ENCODE results near the gene RFTN1.

RFTN1 gene

GRCh38 chr3:16428612-16429011 is 84.9 kb downstream of the RFTN1 start:
- DNase-seq: no peak

GRCh38 chr3:16427103-16427965 is 86.2 kb downstream of the RFTN1 start:
- no peak for DNase-seq

- DNase-seq: no peak
Observed at GRCh38 chr3:16426665-16427064, 86.8 kb downstream of the RFTN1 start.

GRCh38 chr3:16426029-16426400 is 87.5 kb downstream of the RFTN1 start:
- DNase-seq: no peak

DNA sequence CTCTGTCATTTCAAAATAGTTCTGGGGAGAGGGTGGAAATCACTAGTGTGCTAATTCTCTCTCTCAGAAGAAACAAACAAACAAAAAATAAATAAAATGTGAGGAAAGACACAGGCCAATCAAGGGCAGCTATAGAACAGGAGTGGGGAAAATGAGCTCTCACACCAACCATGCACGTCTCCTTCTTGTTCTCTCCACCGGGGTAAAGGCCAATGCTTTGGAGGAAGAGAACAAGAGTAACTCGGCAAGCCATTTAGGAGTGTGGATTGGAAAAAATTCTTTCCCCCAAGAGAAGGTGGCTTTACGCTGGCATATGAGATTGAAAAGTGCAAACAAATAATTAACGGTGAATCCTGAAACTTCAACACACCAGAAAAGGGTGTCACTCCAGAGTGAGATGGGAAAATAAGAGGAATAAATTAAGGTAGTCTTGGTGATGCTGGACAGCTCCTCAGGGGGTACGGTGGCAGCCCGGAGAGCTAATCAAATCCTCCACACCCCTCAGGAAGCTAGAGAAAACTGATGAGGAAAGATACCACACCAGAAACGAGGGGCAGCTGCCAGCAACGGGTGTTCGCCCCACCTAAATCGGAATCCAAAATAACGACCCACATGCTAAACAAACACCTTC is 88.0 kb downstream of the RFTN1 start:
- no peak for DNase-seq

GRCh38 chr3:16423947-16424673 is 89.4 kb downstream of the RFTN1 start:
- DNase-seq: no peak

- no peak for DNase-seq
Observed at GRCh38 chr3:16423298-16423697, 90.2 kb downstream of the RFTN1 start.

DNA sequence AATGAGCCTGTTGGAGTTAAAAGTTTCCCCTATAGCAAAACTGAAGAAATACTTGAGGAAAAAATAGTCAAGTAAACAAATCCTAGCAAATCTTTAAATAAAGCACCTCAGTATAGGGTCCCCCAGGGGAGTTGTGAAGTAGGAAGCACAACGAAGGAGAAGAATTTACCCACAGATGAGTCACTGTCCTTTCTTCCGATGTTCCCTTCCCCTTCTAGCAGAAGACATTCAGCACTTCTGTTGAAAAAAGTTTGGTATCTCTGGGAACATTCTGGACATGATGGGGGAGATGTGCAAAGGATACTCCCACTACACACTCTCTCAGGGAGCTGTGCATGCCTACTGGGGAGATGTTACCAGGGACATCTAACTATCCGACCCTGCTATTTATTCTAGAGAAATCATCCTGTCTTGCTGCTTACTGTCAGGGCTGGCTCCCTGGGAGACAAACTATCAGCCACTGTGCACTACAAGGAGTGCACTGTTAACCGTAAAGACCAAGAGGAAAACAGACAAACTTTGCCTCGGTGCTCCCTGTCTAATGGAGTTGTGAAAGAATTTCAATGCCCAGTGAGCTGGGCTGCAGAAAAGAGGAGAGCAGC is 93.8 kb downstream of the RFTN1 start:
- no peak for DNase-seq

GRCh38 chr3:16417945-16418739 is 95.4 kb downstream of the RFTN1 start:
- DNase-seq: no peak

GRCh38 chr3:16415911-16416476 is 97.5 kb downstream of the RFTN1 start:
- no peak for DNase-seq

- DNase-seq: no peak
Observed at GRCh38 chr3:16413321-16413720, 100.2 kb downstream of the RFTN1 start.

DNA sequence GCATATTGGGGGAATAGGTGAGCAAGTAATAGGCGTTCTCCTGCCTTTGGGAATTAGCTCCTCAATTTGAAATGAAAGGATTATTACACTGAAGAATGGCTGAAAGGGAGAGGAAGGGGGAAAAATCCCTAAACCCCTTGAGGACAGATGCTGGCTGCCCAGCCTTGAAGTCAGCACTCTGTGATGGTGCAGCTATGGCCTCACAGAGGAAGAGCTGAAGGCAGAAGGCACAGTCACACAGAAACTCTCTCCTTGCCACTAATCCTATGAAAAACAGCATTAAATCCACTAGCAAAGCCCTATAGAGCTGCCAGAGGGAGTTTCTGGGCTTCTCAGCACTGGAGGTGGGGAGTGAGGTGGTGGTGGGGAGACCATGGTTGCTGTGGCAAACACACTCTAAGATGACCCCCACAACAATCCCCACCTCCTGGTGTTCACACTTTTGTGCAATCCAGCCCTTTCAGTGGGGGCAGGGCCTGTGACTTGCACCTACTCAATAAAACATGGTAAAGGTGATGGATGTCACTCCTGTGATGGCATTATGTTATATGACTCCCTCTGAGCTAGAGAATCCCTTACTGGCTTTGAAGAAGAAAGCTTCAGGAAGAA is 101.2 kb downstream of the RFTN1 start:
- DNase-seq: no peak

- DNase-seq: no peak
Observed at GRCh38 chr3:16411441-16411840, 102.1 kb downstream of the RFTN1 start.

- no peak for DNase-seq
Observed at GRCh38 chr3:16410659-16411058, 102.8 kb downstream of the RFTN1 start.

DNA sequence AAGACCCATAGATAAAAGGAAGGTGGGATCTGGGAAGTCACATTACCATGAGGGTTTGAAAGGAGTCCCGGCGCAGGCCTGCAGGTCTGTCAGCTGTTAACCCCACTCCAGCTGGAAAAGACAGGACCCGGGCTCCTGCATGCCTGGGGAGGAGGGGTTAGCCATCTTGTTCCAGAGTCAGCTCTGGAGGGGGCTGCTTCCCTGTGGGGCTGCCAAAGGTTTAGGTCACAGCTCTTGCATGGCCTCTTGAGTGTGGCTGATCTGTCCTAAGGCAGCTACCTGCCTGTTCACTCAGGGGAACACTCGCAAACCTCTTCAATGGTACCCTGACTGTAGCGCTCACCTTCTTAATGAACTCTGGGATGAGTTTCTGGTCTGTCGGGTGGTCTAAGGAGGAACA is 104.5 kb downstream of the RFTN1 start:
- DNase-seq: no peak

GRCh38 chr3:16407366-16407765 is 106.1 kb downstream of the RFTN1 start:
- DNase-seq: no peak

DNA sequence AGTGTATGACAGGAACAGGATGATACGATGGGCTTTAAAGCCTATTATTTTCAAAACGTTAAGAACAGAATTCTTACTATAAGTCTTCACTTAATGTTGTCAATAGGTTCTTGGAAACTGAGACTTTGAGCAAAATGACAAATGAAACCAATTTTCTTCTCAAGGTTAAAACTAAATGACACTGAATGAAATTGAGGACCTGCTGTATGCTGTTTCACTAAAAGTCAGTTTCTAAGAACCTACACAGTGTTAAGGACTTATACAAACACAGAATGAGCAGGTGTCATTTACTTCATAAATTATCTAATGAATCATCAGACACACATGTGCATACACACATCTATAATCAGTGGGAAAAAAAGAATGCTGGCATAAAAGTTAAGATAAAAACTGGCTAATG is 106.9 kb downstream of the RFTN1 start:
- peak; percentile 31 for DNase-seq

DNA sequence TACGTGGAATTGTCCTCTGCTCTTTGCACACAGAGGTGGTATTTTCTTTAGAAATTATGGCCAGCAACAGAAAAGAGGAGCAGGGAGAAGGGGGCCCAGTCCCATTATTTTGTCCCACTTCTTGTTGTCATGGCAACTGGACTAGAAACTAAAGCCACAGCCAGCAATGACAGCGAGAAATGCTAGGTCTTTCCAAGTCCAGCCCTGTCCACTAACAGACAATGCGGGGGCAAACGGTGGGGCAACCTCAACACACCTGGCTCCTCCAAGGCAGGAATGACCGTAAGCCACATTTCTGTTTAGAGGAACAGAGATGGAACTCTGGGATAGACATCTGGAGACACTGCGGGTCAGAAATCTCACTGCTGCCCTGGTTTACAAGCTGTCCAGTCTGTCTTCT is 107.3 kb downstream of the RFTN1 start:
- DNase-seq: no peak

DNA sequence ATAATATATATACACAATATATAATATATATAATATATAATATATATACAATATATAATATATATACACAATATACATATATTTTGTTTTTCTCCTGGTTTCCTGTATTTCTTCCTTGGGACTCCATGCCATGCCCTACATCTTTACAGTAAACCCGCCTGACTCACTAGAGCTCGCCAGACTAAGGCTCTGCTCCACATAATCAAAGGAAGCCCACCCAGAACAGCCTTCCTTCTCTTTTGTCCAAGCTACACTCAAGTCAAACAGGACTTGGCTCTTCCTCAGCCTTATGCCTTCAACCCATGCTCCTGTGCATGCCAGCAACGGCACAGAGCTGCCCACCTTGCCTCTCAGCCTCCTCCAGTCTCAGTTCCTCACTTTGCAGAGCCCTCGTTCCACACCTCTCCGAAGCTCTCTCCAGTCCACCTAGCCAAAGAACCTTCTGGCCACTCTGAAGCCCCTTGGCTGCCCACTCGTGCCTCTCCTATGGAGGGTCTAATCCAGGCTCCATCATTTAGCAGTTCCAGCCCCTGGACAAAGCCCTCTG is 109.1 kb downstream of the RFTN1 start:
- no peak for DNase-seq

GRCh38 chr3:16402451-16402850 is 111.0 kb downstream of the RFTN1 start:
- DNase-seq: no peak

DNA sequence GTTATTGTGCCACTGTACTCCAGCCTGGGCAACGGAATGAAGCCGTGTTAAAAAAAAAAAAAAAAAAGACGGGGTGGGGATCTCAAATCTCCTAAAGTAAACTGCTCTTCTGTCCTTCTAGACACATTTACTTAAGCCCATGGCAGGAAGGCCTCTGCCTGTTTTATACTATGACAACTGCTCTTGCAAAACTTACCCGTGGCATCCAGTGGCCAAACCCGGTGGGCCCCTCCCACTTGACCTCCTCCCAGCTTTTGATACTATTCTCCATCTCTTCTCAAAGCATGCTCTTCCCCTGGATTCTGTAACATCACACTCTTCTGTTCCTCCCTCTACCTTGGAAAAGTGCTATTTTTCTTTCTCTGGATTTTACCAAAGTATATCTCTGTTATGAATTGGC is 112.2 kb downstream of the RFTN1 start:
- DNase-seq: no peak
